ENCODE results near the gene MRPS27. TPM values are rescaled to one million over a fixed set of nuclear protein-coding genes. Genes with fewer than 3 reads are reported as not detected.

The MRPS27 gene
- total and polyA plus RNA-seq, 2 donors from 2014 or later, result 40.0 to 50.8 TPM

DNA sequence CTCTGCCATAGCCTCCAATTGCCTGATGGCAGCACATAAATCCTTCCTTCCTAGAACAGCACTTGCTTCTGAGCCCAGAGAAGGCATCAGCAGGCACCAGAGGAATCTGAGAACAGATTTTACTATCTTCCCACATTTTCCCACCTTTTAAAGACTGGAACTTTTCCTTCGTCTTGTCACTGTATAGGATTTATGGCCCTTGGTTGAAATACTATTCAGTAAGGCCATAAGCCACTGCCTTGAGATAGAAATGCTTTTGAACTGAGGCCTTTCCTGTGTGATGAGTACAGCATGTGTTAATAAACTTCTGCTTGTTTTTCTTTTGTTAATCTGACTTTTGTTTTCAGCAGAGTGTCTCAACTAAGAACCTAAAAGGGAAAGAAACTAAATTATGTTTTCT, 84.3 kb downstream of the MRPS27 start:
- DNase-seq (peak in 2 of 5 donors; percentile 62 to 66), FAIRE-seq (no peak)
- peaks cover 0 to 11% (median 4%) of the 10 kb centered on the region in 3 donors for H3K36me3 ChIP-seq (ENCODE audit: control insufficient read depth in 2 of 3, insufficient read depth in 3 of 3, low read length in 3 of 3)
- H3K9me3 ChIP-seq (ENCODE audit: control insufficient read depth in 2 of 3, insufficient read depth in 1 of 3, low read length in 3 of 3), result no peaks in the 10 kb centered on the region
- no peaks in the 10 kb centered on the region for H3K27me3 ChIP-seq (ENCODE audit: control insufficient read depth, insufficient read depth, low read length)
- no peak overlapping the region for H3K27ac ChIP-seq (ENCODE audit: low read depth in 2 of 2, low read length in 2 of 2)
- H3K4me1 ChIP-seq (ENCODE audit: control insufficient read depth in 2 of 3, insufficient read depth in 2 of 3, low read depth in 1 of 3, low read length in 3 of 3), result no peaks in the 10 kb centered on the region
- intact Hi-C loops (cut with DNase I), result no loop called here
- no peak overlapping the region for H3K9ac ChIP-seq (ENCODE audit: low read length in 3 of 3)
- TF ChIP-seq, protein P1, sequence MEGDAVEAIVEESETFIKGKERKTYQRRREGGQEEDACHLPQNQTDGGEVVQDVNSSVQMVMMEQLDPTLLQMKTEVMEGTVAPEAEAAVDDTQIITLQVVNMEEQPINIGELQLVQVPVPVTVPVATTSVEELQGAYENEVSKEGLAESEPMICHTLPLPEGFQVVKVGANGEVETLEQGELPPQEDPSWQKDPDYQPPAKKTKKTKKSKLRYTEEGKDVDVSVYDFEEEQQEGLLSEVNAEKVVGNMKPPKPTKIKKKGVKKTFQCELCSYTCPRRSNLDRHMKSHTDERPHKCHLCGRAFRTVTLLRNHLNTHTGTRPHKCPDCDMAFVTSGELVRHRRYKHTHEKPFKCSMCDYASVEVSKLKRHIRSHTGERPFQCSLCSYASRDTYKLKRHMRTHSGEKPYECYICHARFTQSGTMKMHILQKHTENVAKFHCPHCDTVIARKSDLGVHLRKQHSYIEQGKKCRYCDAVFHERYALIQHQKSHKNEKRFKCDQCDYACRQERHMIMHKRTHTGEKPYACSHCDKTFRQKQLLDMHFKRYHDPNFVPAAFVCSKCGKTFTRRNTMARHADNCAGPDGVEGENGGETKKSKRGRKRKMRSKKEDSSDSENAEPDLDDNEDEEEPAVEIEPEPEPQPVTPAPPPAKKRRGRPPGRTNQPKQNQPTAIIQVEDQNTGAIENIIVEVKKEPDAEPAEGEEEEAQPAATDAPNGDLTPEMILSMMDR (IDR thresholded peaks at IDR 0.05; ENCODE audit: borderline replicate concordance, extremely low read depth, insufficient read depth), result no peak
- no peak overlapping the region for H3K4me3 ChIP-seq (ENCODE audit: low read length in 3 of 3)

- Histone ChIP-seq H3K4me3 (ENCODE audit: low read length in 3 of 3) (no peak overlapping the region), H3K27me3 (ENCODE audit: control insufficient read depth, insufficient read depth, low read length) (no peaks in the 10 kb centered on the region), H3K27ac (ENCODE audit: low read depth in 2 of 2, low read length in 2 of 2) (no peak overlapping the region), H3K9me3 (ENCODE audit: control insufficient read depth in 2 of 3, insufficient read depth in 1 of 3, low read length in 3 of 3) (no peaks in the 10 kb centered on the region), H3K9ac (ENCODE audit: low read length in 3 of 3) (no peak overlapping the region), H3K36me3 (ENCODE audit: control insufficient read depth in 2 of 3, insufficient read depth in 3 of 3, low read length in 3 of 3) (peaks cover 0 to 11% (median 4%) of the 10 kb centered on the region in 3 donors), H3K4me1 (ENCODE audit: control insufficient read depth in 2 of 3, insufficient read depth in 2 of 3, low read depth in 1 of 3, low read length in 3 of 3) (no peaks in the 10 kb centered on the region)
- FAIRE-seq (no peak), DNase-seq (no peak)
- intact Hi-C loops (cut with DNase I), result no loop called here
- TF ChIP-seq, protein P1 (IDR thresholded peaks at IDR 0.05; ENCODE audit: borderline replicate concordance, extremely low read depth, insufficient read depth), result no peak
Measured at GRCh38 chr5:72234868-72235267, 85.2 kb downstream of the MRPS27 start.

DNA sequence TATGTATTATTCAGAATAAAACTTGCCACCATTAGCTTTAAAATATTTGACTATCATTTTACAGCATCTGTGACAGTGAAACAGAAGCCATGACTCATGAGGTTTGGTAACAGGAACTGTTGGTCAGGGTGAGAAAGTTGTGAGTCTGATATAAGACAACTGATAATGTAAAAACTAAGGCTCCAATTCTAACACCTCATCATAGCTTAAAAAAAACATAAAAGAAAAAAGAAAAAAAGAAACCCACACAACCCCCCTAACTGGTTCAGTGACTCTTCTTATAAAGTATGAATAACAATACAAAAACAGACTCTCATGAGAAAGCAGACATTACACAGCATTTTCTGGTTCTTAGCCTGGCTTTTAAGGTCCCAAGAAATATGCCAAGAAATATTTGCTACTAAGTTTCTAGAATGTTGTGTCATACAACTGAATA, 85.8 kb downstream of the MRPS27 start:
- Histone ChIP-seq H3K27me3 (ENCODE audit: control insufficient read depth, insufficient read depth, low read length) (no peaks in the 10 kb centered on the region), H3K27ac (ENCODE audit: low read depth in 2 of 2, low read length in 2 of 2) (no peak overlapping the region), H3K36me3 (ENCODE audit: control insufficient read depth in 2 of 3, insufficient read depth in 3 of 3, low read length in 3 of 3) (peaks cover 0 to 11% (median 4%) of the 10 kb centered on the region in 3 donors), H3K9ac (ENCODE audit: low read length in 3 of 3) (no peak overlapping the region), H3K4me3 (ENCODE audit: low read length in 3 of 3) (no peak overlapping the region), H3K4me1 (ENCODE audit: control insufficient read depth in 2 of 3, insufficient read depth in 2 of 3, low read depth in 1 of 3, low read length in 3 of 3) (no peaks in the 10 kb centered on the region), H3K9me3 (ENCODE audit: control insufficient read depth in 2 of 3, insufficient read depth in 1 of 3, low read length in 3 of 3) (no peaks in the 10 kb centered on the region)
- TF ChIP-seq, protein P1 (IDR thresholded peaks at IDR 0.05; ENCODE audit: borderline replicate concordance, extremely low read depth, insufficient read depth), result no peak
- intact Hi-C loops (cut with DNase I), result no loop called here
- no peak for DNase-seq
- peak; percentile 30 for FAIRE-seq

- Histone ChIP-seq H3K27ac (ENCODE audit: low read depth in 2 of 2, low read length in 2 of 2) (no peak overlapping the region), H3K4me3 (ENCODE audit: low read length in 3 of 3) (no peak overlapping the region), H3K36me3 (ENCODE audit: control insufficient read depth in 2 of 3, insufficient read depth in 3 of 3, low read length in 3 of 3) (peaks cover 0 to 11% (median 4%) of the 10 kb centered on the region in 3 donors), H3K9me3 (ENCODE audit: control insufficient read depth in 2 of 3, insufficient read depth in 1 of 3, low read length in 3 of 3) (no peaks in the 10 kb centered on the region), H3K9ac (ENCODE audit: low read length in 3 of 3) (no peak overlapping the region), H3K4me1 (ENCODE audit: control insufficient read depth in 2 of 3, insufficient read depth in 2 of 3, low read depth in 1 of 3, low read length in 3 of 3) (no peaks in the 10 kb centered on the region), H3K27me3 (ENCODE audit: control insufficient read depth, insufficient read depth, low read length) (no peaks in the 10 kb centered on the region)
- TF ChIP-seq, protein P1 (IDR thresholded peaks at IDR 0.05; ENCODE audit: borderline replicate concordance, extremely low read depth, insufficient read depth), result no peak
- DNase-seq (no peak), FAIRE-seq (peak; percentile 62)
- intact Hi-C loops (cut with DNase I), result no loop called here
Measured at GRCh38 chr5:72233835-72234234, 86.2 kb downstream of the MRPS27 start.
